ENCODE data around the gene PCDHGA11. TPM values are rescaled to one million over a fixed set of nuclear protein-coding genes. Genes with fewer than 3 reads are reported as not detected.
A peak's percentile ranks its signal among the peaks of the same experiment; 100 is the strongest.
"Not testable (repeated sequence)": the region's sequence is repeated elsewhere in the genome, so short reads cannot be mapped to it uniquely, and the experiment has no call there.

Gene PCDHGA11
- total and polyA plus RNA-seq, 2 donors from 2014 or later, result 0.37 to 3.6 TPM

DNA sequence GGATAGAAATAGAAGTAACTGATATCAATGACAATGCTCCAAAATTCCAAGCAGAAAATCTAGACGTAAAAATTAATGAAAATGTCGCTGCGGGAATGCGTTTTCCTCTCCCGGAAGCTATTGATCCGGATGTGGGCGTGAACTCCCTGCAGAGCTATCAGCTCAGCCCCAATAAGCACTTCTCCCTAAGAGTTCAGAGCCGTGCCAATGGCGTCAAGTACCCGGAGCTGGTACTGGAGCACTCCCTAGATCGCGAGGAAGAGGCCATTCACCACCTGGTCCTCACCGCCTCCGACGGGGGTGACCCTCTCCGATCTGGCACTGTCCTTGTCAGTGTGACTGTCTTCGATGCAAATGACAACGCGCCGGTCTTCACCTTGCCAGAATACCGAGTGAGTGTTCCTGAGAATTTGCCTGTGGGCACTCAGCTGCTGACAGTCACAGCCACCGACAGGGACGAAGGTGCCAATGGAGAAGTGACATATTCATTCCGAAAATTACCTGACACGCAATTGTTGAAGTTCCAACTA lies 7.2 kb upstream of the PCDHGA11 start:
- DNase-seq (no peak), FAIRE-seq (no peak)
- Histone ChIP-seq H3K36me3 (ENCODE audit: control insufficient read depth in 2 of 3, insufficient read depth in 3 of 3, low read length in 3 of 3) (no peaks in the 10 kb centered on the region), H3K4me1 (ENCODE audit: control insufficient read depth in 2 of 3, insufficient read depth in 2 of 3, low read depth in 1 of 3, low read length in 3 of 3) (no peaks in the 10 kb centered on the region), H3K27ac (ENCODE audit: low read depth in 2 of 2, low read length in 2 of 2) (no peak overlapping the region), H3K4me3 (ENCODE audit: low read length in 3 of 3) (peak overlapping the region in 2 of 3 donors; percentile 44 to 54), H3K9me3 (ENCODE audit: control insufficient read depth in 2 of 3, insufficient read depth in 1 of 3, low read length in 3 of 3) (peaks cover 1 to 52% (median 31%) of the 10 kb centered on the region in 3 donors), H3K9ac (ENCODE audit: low read length in 3 of 3) (no peak overlapping the region), H3K27me3 (ENCODE audit: control insufficient read depth, insufficient read depth, low read length) (no peaks in the 10 kb centered on the region)
- intact Hi-C loops (cut with DNase I), result no loop called here
- no peak for TF ChIP-seq CTCF (IDR thresholded peaks at IDR 0.05; ENCODE audit: borderline replicate concordance, extremely low read depth, insufficient read depth)

DNA sequence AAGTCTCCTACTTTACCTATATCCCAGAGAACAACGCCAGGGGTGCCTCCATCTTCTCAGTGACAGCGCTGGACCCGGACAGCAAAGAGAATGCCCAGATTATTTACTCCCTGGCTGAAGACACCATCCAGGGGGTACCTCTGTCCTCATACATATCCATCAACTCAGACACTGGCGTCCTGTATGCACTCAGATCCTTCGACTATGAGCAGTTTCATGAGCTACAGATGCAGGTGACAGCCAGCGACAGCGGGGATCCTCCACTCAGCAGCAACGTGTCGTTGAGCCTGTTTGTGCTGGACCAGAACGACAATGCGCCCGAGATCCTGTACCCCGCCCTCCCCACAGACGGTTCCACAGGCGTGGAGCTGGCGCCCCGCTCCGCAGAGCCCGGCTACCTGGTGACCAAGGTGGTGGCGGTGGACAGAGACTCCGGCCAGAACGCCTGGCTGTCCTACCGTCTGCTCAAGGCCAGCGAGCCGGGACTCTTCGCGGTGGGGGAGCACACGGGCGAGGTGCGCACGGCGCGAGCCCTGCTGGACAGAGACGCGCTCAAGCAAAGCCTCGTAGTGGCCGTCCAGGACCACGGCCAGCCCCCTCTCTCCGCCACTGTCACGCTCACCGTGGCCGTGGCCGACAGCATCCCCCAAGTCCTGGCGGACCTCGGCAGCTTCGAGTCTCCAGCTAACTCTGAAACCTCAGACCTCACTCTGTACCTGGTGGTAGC lies 6.1 kb upstream of the PCDHGA11 start:
- intact Hi-C loops (cut with DNase I); H3K27ac ChIP-seq (ENCODE audit: low read depth in 2 of 2, low read length in 2 of 2); H3K9ac ChIP-seq (ENCODE audit: low read length in 3 of 3); H3K4me3 ChIP-seq (ENCODE audit: low read length in 3 of 3); FAIRE-seq; H3K27me3 ChIP-seq (ENCODE audit: control insufficient read depth, insufficient read depth, low read length); H3K36me3 ChIP-seq (ENCODE audit: control insufficient read depth in 2 of 3, insufficient read depth in 3 of 3, low read length in 3 of 3); DNase-seq; H3K4me1 ChIP-seq (ENCODE audit: control insufficient read depth in 2 of 3, insufficient read depth in 2 of 3, low read depth in 1 of 3, low read length in 3 of 3): not testable (repeated sequence)
- peaks cover 1 to 52% (median 30%) of the 10 kb centered on the region in 3 donors for H3K9me3 ChIP-seq (ENCODE audit: control insufficient read depth in 2 of 3, insufficient read depth in 1 of 3, low read length in 3 of 3)

DNA sequence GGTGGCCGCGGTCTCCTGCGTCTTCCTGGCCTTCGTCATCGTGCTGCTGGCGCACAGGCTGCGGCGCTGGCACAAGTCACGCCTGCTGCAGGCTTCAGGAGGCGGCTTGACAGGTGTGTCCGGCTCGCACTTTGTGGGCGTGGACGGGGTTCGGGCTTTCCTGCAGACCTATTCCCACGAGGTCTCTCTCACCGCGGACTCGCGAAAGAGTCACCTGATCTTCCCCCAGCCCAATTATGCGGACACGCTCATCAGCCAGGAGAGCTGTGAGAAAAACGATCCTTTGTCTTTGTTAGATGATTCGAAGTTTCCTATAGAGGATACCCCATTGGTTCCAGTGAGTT lies 5.6 kb upstream of the PCDHGA11 start:
- FAIRE-seq; intact Hi-C loops (cut with DNase I); H3K4me3 ChIP-seq (ENCODE audit: low read length in 3 of 3): not testable (repeated sequence)

DNA sequence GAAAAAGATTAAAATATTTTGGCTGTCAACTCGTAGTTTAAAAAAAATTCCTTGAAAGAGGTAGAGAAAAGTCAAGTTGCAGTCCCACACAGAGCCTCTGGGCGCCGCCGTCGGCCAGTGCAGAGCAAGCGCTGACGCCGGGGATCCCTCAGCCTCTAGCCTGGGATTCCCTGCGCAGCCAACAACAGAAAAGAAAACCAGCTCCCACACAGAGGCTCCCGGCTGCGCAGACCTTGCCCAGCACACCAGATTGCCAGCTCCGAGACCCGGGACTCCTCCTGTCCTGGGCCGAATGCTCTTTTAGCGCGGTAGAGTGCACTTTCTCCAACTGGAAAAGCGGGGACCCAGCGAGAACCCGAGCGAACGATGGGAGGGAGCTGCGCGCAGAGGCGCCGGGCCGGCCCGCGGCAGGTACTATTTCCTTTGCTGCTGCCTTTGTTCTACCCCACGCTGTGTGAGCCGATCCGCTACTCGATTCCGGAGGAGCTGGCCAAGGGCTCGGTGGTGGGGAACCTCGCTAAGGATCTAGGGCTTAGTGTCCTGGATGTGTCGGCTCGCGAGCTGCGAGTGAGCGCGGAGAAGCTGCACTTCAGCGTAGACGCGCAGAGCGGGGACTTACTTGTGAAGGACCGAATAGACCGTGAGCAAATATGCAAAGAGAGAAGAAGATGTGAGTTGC lies 3.2 kb upstream of the PCDHGA11 start, which contains the start of gene PCDHGB7:
TSS of gene PCDHGB7 (plus strand) at position 184 of the 679 bp plus-strand sequence. CDS start at position 367, 183 bp downstream.
- peaks cover 5 to 66% (median 43%) of the 10 kb centered on the region in 3 donors for H3K9me3 ChIP-seq (ENCODE audit: control insufficient read depth in 2 of 3, insufficient read depth in 1 of 3, low read length in 3 of 3)
- H3K9ac ChIP-seq (ENCODE audit: low read length in 3 of 3); intact Hi-C loops (cut with DNase I); H3K27me3 ChIP-seq (ENCODE audit: control insufficient read depth, insufficient read depth, low read length); H3K36me3 ChIP-seq (ENCODE audit: control insufficient read depth in 2 of 3, insufficient read depth in 3 of 3, low read length in 3 of 3); H3K27ac ChIP-seq (ENCODE audit: low read depth in 2 of 2, low read length in 2 of 2); H3K4me1 ChIP-seq (ENCODE audit: control insufficient read depth in 2 of 3, insufficient read depth in 2 of 3, low read depth in 1 of 3, low read length in 3 of 3); FAIRE-seq: not testable (repeated sequence)
- peak in 4 of 5 donors; percentile 75 to 81 (median 78) for DNase-seq
- peak; percentile 69 for TF ChIP-seq CTCF (IDR thresholded peaks at IDR 0.05; ENCODE audit: borderline replicate concordance, extremely low read depth, insufficient read depth)
- peak within 1 kb of the TSS in 2 of 3 donors; percentile 40 to 42 for H3K4me3 ChIP-seq (ENCODE audit: low read length in 3 of 3)

More for the DNA sequence above, 5.6 kb upstream of the PCDHGA11 start:
- DNase-seq; H3K27me3 ChIP-seq (ENCODE audit: control insufficient read depth, insufficient read depth, low read length); H3K27ac ChIP-seq (ENCODE audit: low read depth in 2 of 2, low read length in 2 of 2); H3K9ac ChIP-seq (ENCODE audit: low read length in 3 of 3); H3K36me3 ChIP-seq (ENCODE audit: control insufficient read depth in 2 of 3, insufficient read depth in 3 of 3, low read length in 3 of 3); H3K4me1 ChIP-seq (ENCODE audit: control insufficient read depth in 2 of 3, insufficient read depth in 2 of 3, low read depth in 1 of 3, low read length in 3 of 3): not testable (repeated sequence)
- peaks cover 3 to 51% (median 29%) of the 10 kb centered on the region in 3 donors for H3K9me3 ChIP-seq (ENCODE audit: control insufficient read depth in 2 of 3, insufficient read depth in 1 of 3, low read length in 3 of 3)

Measured in kidney (tissue), 14 donors.